Right atrium auricular region (tissue), 2 donors: ENCODE results near the gene MCF2L2. TPM values are rescaled to one million over a fixed set of nuclear protein-coding genes. Genes with fewer than 3 reads are reported as not detected.

ENCODE experiments used
- DNase-seq: peaks from one replicate; pipeline ENCODE4 v3.0.0-alpha.2; 2019; ENCODE audit warnings: low spot score
- H3K27ac ChIP-seq, 2 donors: fragments of 200-600 bp; sonication (generic); 1 replicate in 1 of 2; 2 replicates in 1 of 2; pipeline ENCODE4 v1.5.1; 2016 to 2019
- H3K27me3 ChIP-seq, 2 donors: fragments of 200-600 bp; sonication (generic); one replicate each; pipeline versions ENCODE4 v1.5.1 to v1.6.0; 2017 to 2019
- H3K36me3 ChIP-seq: fragments of 200-600 bp; sonication (generic); one replicate; pipeline ENCODE4 v1.5.1; 2016
- H3K4me1 ChIP-seq, 2 donors: fragments of 200-600 bp; sonication (generic); one replicate each; pipeline versions ENCODE4 v1.5.1 to v1.6.0; 2017 to 2019
- H3K4me3 ChIP-seq, 2 donors: fragments of 200-600 bp; sonication (generic); 1 replicate in 1 of 2; 2 replicates in 1 of 2; pipeline ENCODE4 v1.5.1; 2017 to 2019; ENCODE audit warnings: mild to moderate bottlenecking in 1 of 2, moderate library complexity in 1 of 2
- H3K9me3 ChIP-seq, 2 donors: fragments of 200-600 bp; sonication (generic); one replicate each; pipeline ENCODE4 v1.5.1; 2019
- CTCF ChIP-seq, 2 donors: fragments of 200-600 bp; sonication (generic); IDR thresholded peaks; one replicate each; pipeline ENCODE4 v1.5.1; 2019; ENCODE audit warnings: antibody characterized with exemption in 2 of 2
- total RNA-seq, 2 donors: library from RNA; depleted of rRNA; stranded (reverse); fragments of >200 nt; gene quantifications; one replicate each; pipeline ENCODE4 v1.1.0, GENCODE V29; 2016

MCF2L2 gene
- total RNA-seq, 2 donors from 2014 or later: 0.08 TPM; not detected in 1

- no peaks in the 10 kb centered on the region for H3K9me3 ChIP-seq
- no peaks in the 10 kb centered on the region for H3K36me3 ChIP-seq
- no peak for DNase-seq
- peaks cover 0 to 17% of the 10 kb centered on the region in 2 donors for H3K4me1 ChIP-seq
- H3K4me3 ChIP-seq: no peak overlapping the region
- no peak overlapping the region for H3K27ac ChIP-seq
- no peaks in the 10 kb centered on the region for H3K27me3 ChIP-seq
- no peak for TF ChIP-seq CTCF (IDR thresholded peaks at IDR 0.05)
Observed at GRCh38 chr3:183281126-183281797, 147.2 kb downstream of the MCF2L2 start.

- Histone ChIP-seq H3K4me3 (no peak overlapping the region), H3K27me3 (no peaks in the 10 kb centered on the region), H3K9me3 (no peaks in the 10 kb centered on the region), H3K36me3 (no peaks in the 10 kb centered on the region), H3K27ac (no peak overlapping the region), H3K4me1 (peaks cover 0 to 7% of the 10 kb centered on the region in 2 donors)
- TF ChIP-seq CTCF (IDR thresholded peaks at IDR 0.05): no peak
- no peak for DNase-seq
Observed at GRCh38 chr3:183279371-183279770, 149.0 kb downstream of the MCF2L2 start.

- no peaks in the 10 kb centered on the region for H3K36me3 ChIP-seq
- H3K4me3 ChIP-seq: no peak overlapping the region
- peaks cover 0 to 7% of the 10 kb centered on the region in 2 donors for H3K4me1 ChIP-seq
- no peaks in the 10 kb centered on the region for H3K9me3 ChIP-seq
- DNase-seq: no peak
- H3K27ac ChIP-seq: no peak overlapping the region
- no peak for TF ChIP-seq CTCF (IDR thresholded peaks at IDR 0.05)
- H3K27me3 ChIP-seq: no peaks in the 10 kb centered on the region
Observed at GRCh38 chr3:183278479-183279088, 149.8 kb downstream of the MCF2L2 start.

GRCh38 chr3:183277260-183277659, 151.2 kb downstream of the MCF2L2 start:
- Histone ChIP-seq H3K9me3 (no peaks in the 10 kb centered on the region), H3K27me3 (no peaks in the 10 kb centered on the region), H3K4me1 (peaks cover 0 to 7% of the 10 kb centered on the region in 2 donors), H3K36me3 (no peaks in the 10 kb centered on the region), H3K4me3 (no peak overlapping the region), H3K27ac (no peak overlapping the region)
- TF ChIP-seq CTCF (IDR thresholded peaks at IDR 0.05): no peak
- DNase-seq: no peak

- no peaks in the 10 kb centered on the region for H3K9me3 ChIP-seq
- no peaks in the 10 kb centered on the region for H3K27me3 ChIP-seq
- no peak for DNase-seq
- no peak for TF ChIP-seq CTCF (IDR thresholded peaks at IDR 0.05)
- H3K36me3 ChIP-seq: no peaks in the 10 kb centered on the region
- H3K4me1 ChIP-seq: peaks cover 0 to 7% of the 10 kb centered on the region in 2 donors
- H3K4me3 ChIP-seq: no peak overlapping the region
- no peak overlapping the region for H3K27ac ChIP-seq
Observed at GRCh38 chr3:183275937-183276336, 152.5 kb downstream of the MCF2L2 start.
